SK-N-SH treated with all-trans-retinoic acid at 6 μM for 48 hours (cell line): Measurements from ENCODE around the gene PLA2G4B.

Experiments used
- ATAC-seq: fragments of 200-7000 bp; cut with Tn5 transposase; 3 replicates; pipeline ENCODE4 v1.9.1; 2020; ENCODE audit warnings: mild to moderate bottlenecking, moderate library complexity
- ARNTL ChIP-seq: fragments of 450-650 bp; formaldehyde crosslinking; IDR thresholded peaks from 2 replicates; pipeline ENCODE4 v1.5.0; 2020; ENCODE audit warnings: low read depth, mild to moderate bottlenecking, moderate library complexity, borderline replicate concordance
- BACH2 ChIP-seq: fragments of 250-450 bp; sonication (Bioruptor Pico); IDR thresholded peaks from 2 replicates; pipeline ENCODE4 v1.9.0; 2021; ENCODE audit warnings: mild to moderate bottlenecking, borderline replicate concordance
- CSDC2 ChIP-seq: fragments of 250-450 bp; sonication (Bioruptor Pico); IDR thresholded peaks from 2 replicates; pipeline ENCODE4 v1.5.0; 2020; ENCODE audit warnings: mild to moderate bottlenecking, moderate library complexity
- ESRRG ChIP-seq: fragments of 250-450 bp; sonication (Bioruptor Pico); IDR thresholded peaks from 2 replicates; pipeline ENCODE4 v1.6.1; 2021; ENCODE audit warnings: mild to moderate bottlenecking
- ISL1 ChIP-seq: fragments of 250-450 bp; sonication (Bioruptor Pico); IDR thresholded peaks from 2 replicates; pipeline ENCODE4 v2.1.2; 2022; ENCODE audit warnings: mild to moderate bottlenecking, moderate library complexity
- OSR1 ChIP-seq: fragments of 250-450 bp; sonication (Bioruptor Pico); IDR thresholded peaks from 2 replicates; pipeline ENCODE4 v1.8.0; 2022; ENCODE audit warnings: moderate library complexity, mild to moderate bottlenecking, inconsistent platforms
- PPARA ChIP-seq: fragments of 250-450 bp; sonication (Bioruptor Pico); IDR thresholded peaks from 2 replicates; pipeline ENCODE4 v1.5.0; 2020; ENCODE audit warnings: mild to moderate bottlenecking, borderline replicate concordance
- RARB ChIP-seq: fragments of 250-450 bp; sonication (Bioruptor Pico); IDR thresholded peaks from 2 replicates; pipeline ENCODE4 v1.8.0; 2021; ENCODE audit warnings: mild to moderate bottlenecking, moderate library complexity
- TCF4 ChIP-seq: fragments of 250-450 bp; sonication (Bioruptor Pico); IDR thresholded peaks from 2 replicates; pipeline ENCODE4 v1.8.0; 2021; ENCODE audit warnings: mild to moderate bottlenecking, moderate library complexity, borderline replicate concordance
- TOX ChIP-seq: fragments of 250-450 bp; sonication (Bioruptor Pico); IDR thresholded peaks from 2 replicates; pipeline ENCODE4 v1.8.0; 2021; ENCODE audit warnings: mild to moderate bottlenecking, moderate library complexity, borderline replicate concordance
- ZC3H10 ChIP-seq: fragments of 250-450 bp; sonication (Bioruptor Pico); IDR thresholded peaks from 2 replicates; pipeline ENCODE4 v1.5.1; 2021; ENCODE audit warnings: mild to moderate bottlenecking, moderate library complexity
- ZFP3 ChIP-seq: fragments of 250-450 bp; sonication (Bioruptor Pico); IDR thresholded peaks from 2 replicates; pipeline ENCODE4 v1.5.0; 2020; ENCODE audit warnings: mild to moderate bottlenecking, moderate library complexity
- ZFP30 ChIP-seq: fragments of 450-650 bp; formaldehyde crosslinking; IDR thresholded peaks from 2 replicates; pipeline ENCODE4 v1.5.0; 2022; ENCODE audit warnings: mild to moderate bottlenecking, moderate library complexity
- ZNF565 ChIP-seq: fragments of 450-650 bp; formaldehyde crosslinking; conservative IDR thresholded peaks from 2 replicates; pipeline ENCODE4 v1.5.0; 2020; ENCODE audit warnings: low read depth, mild to moderate bottlenecking, moderate library complexity
- ZNF70 ChIP-seq: fragments of 450-650 bp; formaldehyde crosslinking; IDR thresholded peaks from 2 replicates; pipeline ENCODE4 v1.5.0; 2020; ENCODE audit warnings: mild to moderate bottlenecking, moderate library complexity
- ZNF8 ChIP-seq: fragments of 450-650 bp; formaldehyde crosslinking; IDR thresholded peaks from 2 replicates; pipeline ENCODE4 v1.5.0; 2020; ENCODE audit warnings: mild to moderate bottlenecking, moderate library complexity
- TF ChIP-seq, protein P1 (sequence below): fragments of 250-450 bp; sonication (Bioruptor Pico); IDR thresholded peaks from 2 replicates; pipeline ENCODE4 v1.8.0; 2021; ENCODE audit warnings: low read depth, mild to moderate bottlenecking, moderate library complexity, borderline replicate concordance
- TF ChIP-seq, protein P2 (sequence below): fragments of 250-450 bp; sonication (Bioruptor Pico); IDR thresholded peaks from 2 replicates; pipeline ENCODE4 v1.5.1; 2020; ENCODE audit warnings: low read depth, mild to moderate bottlenecking, moderate library complexity
- TF ChIP-seq, protein P3 (sequence below): fragments of 250-450 bp; sonication (Bioruptor Pico); IDR thresholded peaks from 2 replicates; pipeline ENCODE4 v1.5.0; 2020; ENCODE audit warnings: mild to moderate bottlenecking, moderate library complexity
- TF ChIP-seq, protein P4 (sequence below): fragments of 250-450 bp; sonication (Bioruptor Pico); IDR thresholded peaks from 2 replicates; pipeline ENCODE4 v1.8.0; 2020; ENCODE audit warnings: mild to moderate bottlenecking, moderate library complexity, borderline replicate concordance

PLA2G4B gene

DNA sequence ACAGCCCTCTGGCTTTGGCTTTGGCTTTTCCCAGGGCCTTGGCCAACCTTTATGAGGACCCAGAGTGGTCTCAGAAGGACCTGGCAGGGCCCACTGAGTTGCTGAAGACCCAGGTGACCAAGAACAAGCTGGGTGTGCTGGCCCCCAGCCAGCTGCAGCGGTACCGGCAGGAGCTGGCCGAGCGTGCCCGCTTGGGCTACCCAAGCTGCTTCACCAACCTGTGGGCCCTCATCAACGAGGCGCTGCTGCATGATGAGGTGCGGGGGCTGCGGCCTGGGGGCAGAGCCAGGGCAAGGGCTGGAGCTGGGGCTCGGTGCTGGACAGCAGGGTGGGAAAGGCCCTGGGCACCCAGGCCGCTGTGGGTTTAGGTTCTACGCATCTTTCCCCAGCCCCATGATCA lies 6.2 kb downstream of the PLA2G4B start:
- TF ChIP-seq ZFP30 (no peak), TCF4 (CRISPR knock-in tag) (no peak), OSR1 (CRISPR knock-in tag) (no peak), RARB (no peak), ISL1 (no peak), ESRRG (no peak), CSDC2 (CRISPR knock-in tag) (no peak), ARNTL (CRISPR knock-in tag) (no peak), ZFP3 (CRISPR knock-in tag) (no peak)
- TF ChIP-seq, protein P1, sequence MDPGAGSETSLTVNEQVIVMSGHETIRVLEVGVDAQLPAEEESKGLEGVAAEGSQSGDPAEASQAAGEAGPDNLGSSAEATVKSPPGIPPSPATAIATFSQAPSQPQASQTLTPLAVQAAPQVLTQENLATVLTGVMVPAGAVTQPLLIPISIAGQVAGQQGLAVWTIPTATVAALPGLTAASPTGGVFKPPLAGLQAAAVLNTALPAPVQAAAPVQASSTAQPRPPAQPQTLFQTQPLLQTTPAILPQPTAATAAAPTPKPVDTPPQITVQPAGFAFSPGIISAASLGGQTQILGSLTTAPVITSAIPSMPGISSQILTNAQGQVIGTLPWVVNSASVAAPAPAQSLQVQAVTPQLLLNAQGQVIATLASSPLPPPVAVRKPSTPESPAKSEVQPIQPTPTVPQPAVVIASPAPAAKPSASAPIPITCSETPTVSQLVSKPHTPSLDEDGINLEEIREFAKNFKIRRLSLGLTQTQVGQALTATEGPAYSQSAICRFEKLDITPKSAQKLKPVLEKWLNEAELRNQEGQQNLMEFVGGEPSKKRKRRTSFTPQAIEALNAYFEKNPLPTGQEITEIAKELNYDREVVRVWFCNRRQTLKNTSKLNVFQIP (CRISPR knock-in tag) = no peak
- TF ChIP-seq, all 23 proteins: peak for 0
- no peak for ATAC-seq

DNA sequence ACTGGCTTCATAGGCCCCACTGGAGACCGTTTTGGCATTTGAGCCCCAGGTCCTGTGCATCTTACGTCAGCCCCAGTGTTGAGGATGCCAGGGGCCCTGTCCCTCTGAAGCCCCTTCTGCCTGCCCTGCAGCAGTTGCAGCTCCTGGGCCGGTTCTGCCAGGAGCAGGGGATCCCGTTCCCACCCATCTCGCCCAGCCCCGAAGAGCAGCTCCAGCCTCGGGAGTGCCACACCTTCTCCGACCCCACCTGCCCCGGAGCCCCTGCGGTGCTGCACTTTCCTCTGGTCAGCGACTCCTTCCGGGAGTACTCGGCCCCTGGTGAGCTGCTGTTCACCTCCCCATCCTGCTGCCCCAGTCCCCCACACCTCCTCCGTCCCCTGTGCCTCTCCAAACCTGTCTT lies 8.6 kb downstream of the PLA2G4B start:
- no peak for ATAC-seq
- no peak for TF ChIP-seq ISL1
- TF ChIP-seq, protein P2, sequence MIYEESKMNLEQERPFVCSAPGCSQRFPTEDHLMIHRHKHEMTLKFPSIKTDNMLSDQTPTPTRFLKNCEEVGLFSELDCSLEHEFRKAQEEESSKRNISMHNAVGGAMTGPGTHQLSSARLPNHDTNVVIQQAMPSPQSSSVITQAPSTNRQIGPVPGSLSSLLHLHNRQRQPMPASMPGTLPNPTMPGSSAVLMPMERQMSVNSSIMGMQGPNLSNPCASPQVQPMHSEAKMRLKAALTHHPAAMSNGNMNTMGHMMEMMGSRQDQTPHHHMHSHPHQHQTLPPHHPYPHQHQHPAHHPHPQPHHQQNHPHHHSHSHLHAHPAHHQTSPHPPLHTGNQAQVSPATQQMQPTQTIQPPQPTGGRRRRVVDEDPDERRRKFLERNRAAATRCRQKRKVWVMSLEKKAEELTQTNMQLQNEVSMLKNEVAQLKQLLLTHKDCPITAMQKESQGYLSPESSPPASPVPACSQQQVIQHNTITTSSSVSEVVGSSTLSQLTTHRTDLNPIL = no peak

DNA sequence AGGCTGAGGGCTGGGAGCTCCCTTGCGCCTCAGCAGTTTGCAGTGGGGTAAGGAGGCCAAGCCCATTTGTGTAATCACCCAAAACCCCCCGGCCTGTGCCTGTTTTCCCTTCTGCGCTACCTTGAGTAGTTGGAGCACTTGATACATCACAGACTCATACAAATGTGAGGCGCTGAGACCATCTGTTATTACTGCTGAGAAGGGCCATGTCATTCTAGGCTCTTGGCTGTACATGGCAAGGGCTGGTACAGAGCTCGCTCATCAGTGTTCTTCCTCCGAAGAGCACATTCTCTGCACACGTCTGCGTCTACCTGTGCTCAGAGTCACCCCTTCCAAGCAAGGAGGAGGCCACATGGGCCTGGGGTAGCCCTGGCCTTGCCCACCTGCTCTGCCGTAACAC lies 9.3 kb downstream of the PLA2G4B start:
- no peak for ATAC-seq
- TF ChIP-seq ARNTL (CRISPR knock-in tag) (no peak), PPARA (CRISPR knock-in tag) (no peak), TCF4 (CRISPR knock-in tag) (no peak), ZFP30 (no peak), RARB (no peak), ZNF8 (no peak), ZNF70 (CRISPR knock-in tag) (no peak), CSDC2 (CRISPR knock-in tag) (no peak), ZNF565 (no peak), ISL1 (no peak), ZC3H10 (CRISPR knock-in tag) (no peak)
- TF ChIP-seq, protein P1 (CRISPR knock-in tag) = no peak
- TF ChIP-seq, protein P2 = no peak
- TF ChIP-seq, protein P3, sequence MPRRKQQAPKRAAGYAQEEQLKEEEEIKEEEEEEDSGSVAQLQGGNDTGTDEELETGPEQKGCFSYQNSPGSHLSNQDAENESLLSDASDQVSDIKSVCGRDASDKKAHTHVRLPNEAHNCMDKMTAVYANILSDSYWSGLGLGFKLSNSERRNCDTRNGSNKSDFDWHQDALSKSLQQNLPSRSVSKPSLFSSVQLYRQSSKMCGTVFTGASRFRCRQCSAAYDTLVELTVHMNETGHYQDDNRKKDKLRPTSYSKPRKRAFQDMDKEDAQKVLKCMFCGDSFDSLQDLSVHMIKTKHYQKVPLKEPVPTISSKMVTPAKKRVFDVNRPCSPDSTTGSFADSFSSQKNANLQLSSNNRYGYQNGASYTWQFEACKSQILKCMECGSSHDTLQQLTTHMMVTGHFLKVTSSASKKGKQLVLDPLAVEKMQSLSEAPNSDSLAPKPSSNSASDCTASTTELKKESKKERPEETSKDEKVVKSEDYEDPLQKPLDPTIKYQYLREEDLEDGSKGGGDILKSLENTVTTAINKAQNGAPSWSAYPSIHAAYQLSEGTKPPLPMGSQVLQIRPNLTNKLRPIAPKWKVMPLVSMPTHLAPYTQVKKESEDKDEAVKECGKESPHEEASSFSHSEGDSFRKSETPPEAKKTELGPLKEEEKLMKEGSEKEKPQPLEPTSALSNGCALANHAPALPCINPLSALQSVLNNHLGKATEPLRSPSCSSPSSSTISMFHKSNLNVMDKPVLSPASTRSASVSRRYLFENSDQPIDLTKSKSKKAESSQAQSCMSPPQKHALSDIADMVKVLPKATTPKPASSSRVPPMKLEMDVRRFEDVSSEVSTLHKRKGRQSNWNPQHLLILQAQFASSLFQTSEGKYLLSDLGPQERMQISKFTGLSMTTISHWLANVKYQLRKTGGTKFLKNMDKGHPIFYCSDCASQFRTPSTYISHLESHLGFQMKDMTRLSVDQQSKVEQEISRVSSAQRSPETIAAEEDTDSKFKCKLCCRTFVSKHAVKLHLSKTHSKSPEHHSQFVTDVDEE (CRISPR knock-in tag) = no peak

DNA sequence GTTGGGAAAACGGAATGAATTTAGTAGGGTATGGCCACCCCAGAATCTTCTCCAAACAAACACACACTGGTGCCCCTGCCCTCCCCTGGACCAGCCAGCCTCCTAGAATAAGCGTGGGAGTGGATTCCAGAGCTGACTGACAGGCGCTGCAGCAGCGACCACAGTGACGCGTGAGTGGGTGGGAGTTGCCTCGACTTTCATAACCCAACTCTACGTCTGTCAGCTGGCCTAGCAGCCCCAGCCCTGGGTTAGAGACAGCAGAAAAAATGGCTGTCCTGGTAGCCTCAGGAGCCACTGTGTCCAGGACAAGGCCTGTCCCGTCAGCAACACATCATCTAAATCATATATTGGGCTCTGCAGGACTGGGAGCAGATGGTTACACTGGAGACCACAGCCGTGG lies 10.0 kb downstream of the PLA2G4B start:
- ATAC-seq = no peak
- no peak for TF ChIP-seq PPARA (CRISPR knock-in tag)
- no peak for TF ChIP-seq ZFP3 (CRISPR knock-in tag)
- TF ChIP-seq, protein P4, sequence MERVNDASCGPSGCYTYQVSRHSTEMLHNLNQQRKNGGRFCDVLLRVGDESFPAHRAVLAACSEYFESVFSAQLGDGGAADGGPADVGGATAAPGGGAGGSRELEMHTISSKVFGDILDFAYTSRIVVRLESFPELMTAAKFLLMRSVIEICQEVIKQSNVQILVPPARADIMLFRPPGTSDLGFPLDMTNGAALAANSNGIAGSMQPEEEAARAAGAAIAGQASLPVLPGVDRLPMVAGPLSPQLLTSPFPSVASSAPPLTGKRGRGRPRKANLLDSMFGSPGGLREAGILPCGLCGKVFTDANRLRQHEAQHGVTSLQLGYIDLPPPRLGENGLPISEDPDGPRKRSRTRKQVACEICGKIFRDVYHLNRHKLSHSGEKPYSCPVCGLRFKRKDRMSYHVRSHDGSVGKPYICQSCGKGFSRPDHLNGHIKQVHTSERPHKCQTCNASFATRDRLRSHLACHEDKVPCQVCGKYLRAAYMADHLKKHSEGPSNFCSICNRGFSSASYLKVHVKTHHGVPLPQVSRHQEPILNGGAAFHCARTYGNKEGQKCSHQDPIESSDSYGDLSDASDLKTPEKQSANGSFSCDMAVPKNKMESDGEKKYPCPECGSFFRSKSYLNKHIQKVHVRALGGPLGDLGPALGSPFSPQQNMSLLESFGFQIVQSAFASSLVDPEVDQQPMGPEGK = no peak
- TF ChIP-seq ESRRG = no peak
- TF ChIP-seq ZNF70 (CRISPR knock-in tag) = no peak
- no peak for TF ChIP-seq ZNF565
- TF ChIP-seq ZFP30 = no peak
- TF ChIP-seq RARB = no peak
- TF ChIP-seq TCF4 (CRISPR knock-in tag) = no peak
- no peak for TF ChIP-seq ZNF8
- no peak for TF ChIP-seq TOX (CRISPR knock-in tag)
- TF ChIP-seq, protein P3 (CRISPR knock-in tag) = no peak
- no peak for TF ChIP-seq BACH2 (CRISPR knock-in tag)
